Type B pancreatic cell (in vitro differentiated cells): Measurements from ENCODE around the gene CDHR1. TPM values are rescaled to one million over a fixed set of nuclear protein-coding genes. Genes with fewer than 3 reads are reported as not detected.

Experiments
- DNase-seq: peaks from one replicate; pipeline ENCODE4 v3.0.0; 2021; ENCODE audit warnings: mixed read lengths; ENCODE audit not compliant: unreplicated experiment; ENCODE audit errors: extremely low spot score
- H3K27ac Mint-ChIP-seq: 2 replicates; pipeline ENCODE4 v1.8.0; 2021; ENCODE audit warnings: mild to moderate bottlenecking, mixed read lengths
- H3K27me3 Mint-ChIP-seq: 2 replicates; pipeline ENCODE4 v1.8.0; 2021; ENCODE audit warnings: mixed read lengths
- H3K36me3 Mint-ChIP-seq: 2 replicates; pipeline ENCODE4 v1.8.0; 2021; ENCODE audit warnings: mixed read lengths
- H3K4me1 Mint-ChIP-seq: one replicate; pipeline ENCODE4 v1.8.0; 2021; ENCODE audit warnings: mixed read lengths; ENCODE audit not compliant: unreplicated experiment
- H3K4me3 Mint-ChIP-seq: 2 replicates; pipeline ENCODE4 v1.8.0; 2021; ENCODE audit warnings: mild to moderate bottlenecking, mixed read lengths
- H3K9me3 Mint-ChIP-seq: 2 replicates; pipeline ENCODE4 v1.8.0; 2021; ENCODE audit warnings: mixed read lengths
- CTCF ChIP-seq: fragments of 200-600 bp; sonication (generic); conservative IDR thresholded peaks from 2 replicates; pipeline ENCODE4 v1.5.0; 2021; ENCODE audit warnings: antibody characterized with exemption, mild to moderate bottlenecking
- total RNA-seq: library from RNA; stranded (reverse); gene quantifications from 2 replicates; pipeline ENCODE4 v1.2.1, GENCODE V29; 2021; ENCODE audit warnings: low replicate concordance

CDHR1 gene
- total RNA-seq, 1 donor from 2014 or later, result 0.41 TPM

DNA sequence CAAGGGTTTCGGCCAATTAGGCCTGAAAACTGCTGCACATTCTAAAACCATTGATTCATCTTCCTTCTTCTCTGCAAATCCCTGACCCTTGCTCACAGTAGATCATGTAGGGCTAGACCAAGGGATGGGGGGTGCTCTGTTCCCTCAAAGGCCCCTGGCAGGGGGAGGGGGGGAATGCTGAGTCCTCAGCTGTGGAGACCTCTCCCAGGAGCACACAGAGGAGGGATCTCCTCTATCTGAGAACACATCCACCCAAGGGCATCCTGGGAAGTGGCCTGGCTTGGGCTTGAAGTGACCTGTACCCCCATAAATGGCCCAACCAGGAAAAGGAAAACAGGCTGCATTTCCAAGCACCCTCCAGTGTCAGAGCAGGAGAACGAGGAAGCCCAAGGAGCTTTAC lies 1.0 kb upstream of the CDHR1 start:
- H3K9me3 Mint-ChIP-seq, result no peaks in the 10 kb centered on the region
- peaks cover 82% of the 10 kb centered on the region for H3K27me3 Mint-ChIP-seq
- H3K4me1 Mint-ChIP-seq, result no peaks in the 10 kb centered on the region
- H3K27ac Mint-ChIP-seq, result no peak overlapping the region
- no peak for TF ChIP-seq CTCF
- H3K36me3 Mint-ChIP-seq, result no peaks in the 10 kb centered on the region
- DNase-seq, result no peak
- peak overlapping the region; percentile 28 for H3K4me3 Mint-ChIP-seq

GRCh38 chr10:84193846-84194423 lies 402 bp upstream of the CDHR1 start:
- no peak for TF ChIP-seq CTCF
- peak overlapping the region; percentile 67 for H3K4me3 Mint-ChIP-seq

DNA sequence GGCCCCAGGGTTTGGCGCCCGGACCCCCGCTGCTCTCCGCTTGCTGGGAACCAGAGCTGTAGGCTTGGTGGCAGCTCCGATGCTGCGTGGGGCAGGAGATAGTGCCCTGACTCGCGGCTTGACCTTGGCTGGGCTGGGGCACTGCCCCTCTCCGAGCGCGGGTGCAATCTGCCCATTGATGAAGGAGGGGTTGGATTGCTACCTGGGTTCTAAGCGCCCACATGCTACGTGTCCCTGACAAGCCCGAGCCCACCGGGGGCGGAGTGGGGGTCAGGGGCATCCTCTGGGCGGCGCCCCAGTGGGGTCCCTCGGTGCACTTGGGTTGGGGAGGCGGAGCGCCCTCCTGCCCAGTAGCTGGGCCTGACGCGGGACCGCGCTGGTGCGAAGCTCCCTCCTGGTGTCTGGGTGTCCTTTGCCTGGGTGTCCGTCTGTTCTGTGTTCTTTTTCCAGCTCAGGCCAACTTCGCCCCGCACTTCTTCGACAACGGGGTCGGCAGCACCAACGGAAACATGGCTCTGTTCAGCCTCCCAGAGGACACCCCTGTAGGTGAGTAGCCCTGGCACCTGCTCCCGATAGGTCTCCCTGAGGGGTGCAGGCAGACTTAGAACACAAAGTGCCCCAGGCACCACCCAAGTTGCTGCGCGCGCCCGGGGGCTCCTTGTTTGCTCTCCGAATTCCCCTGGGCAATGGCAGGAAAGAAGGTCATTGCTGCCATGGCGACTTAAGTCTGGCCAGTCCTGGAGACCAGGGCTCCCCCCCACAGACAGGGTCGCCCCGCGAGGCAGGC lies 900 bp downstream of the CDHR1 start:
- no peaks in the 10 kb centered on the region for H3K36me3 Mint-ChIP-seq
- no peak for DNase-seq
- H3K27me3 Mint-ChIP-seq, result peaks cover 88% of the 10 kb centered on the region
- H3K4me3 Mint-ChIP-seq, result peak overlapping the region; percentile 57
- H3K9me3 Mint-ChIP-seq, result no peaks in the 10 kb centered on the region
- TF ChIP-seq CTCF, result no peak
- H3K27ac Mint-ChIP-seq, result no peak overlapping the region
- H3K4me1 Mint-ChIP-seq, result no peaks in the 10 kb centered on the region

More at GRCh38 chr10:84193846-84194423, 402 bp upstream of the CDHR1 start:
- Mint-ChIP-seq H3K27ac (no peak overlapping the region), H3K36me3 (no peaks in the 10 kb centered on the region), H3K9me3 (no peaks in the 10 kb centered on the region), H3K27me3 (peaks cover 85% of the 10 kb centered on the region), H3K4me1 (no peaks in the 10 kb centered on the region)
- DNase-seq, result no peak

- H3K4me3 Mint-ChIP-seq, result peak overlapping the region; percentile 47
Observed at GRCh38 chr10:84196083-84196482, 1.7 kb downstream of the CDHR1 start.

DNA sequence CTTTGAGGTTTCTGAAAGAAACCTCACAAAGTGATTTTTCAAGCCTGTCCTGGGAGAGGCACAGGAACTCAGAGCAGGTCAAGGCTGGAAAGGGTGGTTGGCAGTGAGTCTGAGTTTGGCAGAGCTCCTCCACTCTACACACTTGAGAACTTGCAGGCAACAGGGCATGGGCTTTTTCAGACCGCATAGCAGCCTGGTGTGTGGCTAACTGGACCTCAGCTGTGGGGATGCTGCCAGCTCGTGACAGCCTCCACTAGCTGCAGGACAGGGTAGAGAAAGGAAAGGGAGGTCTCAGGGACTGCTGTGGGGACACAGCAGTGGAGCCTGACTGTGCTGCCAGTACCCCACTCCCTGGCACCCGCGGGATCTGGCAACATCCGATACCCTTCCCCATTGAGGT lies 2.6 kb downstream of the CDHR1 start:
- no peak overlapping the region for H3K27ac Mint-ChIP-seq
- no peaks in the 10 kb centered on the region for H3K9me3 Mint-ChIP-seq
- no peak for TF ChIP-seq CTCF
- no peaks in the 10 kb centered on the region for H3K4me1 Mint-ChIP-seq
- no peak overlapping the region for H3K4me3 Mint-ChIP-seq
- H3K27me3 Mint-ChIP-seq, result peaks cover 81% of the 10 kb centered on the region
- no peaks in the 10 kb centered on the region for H3K36me3 Mint-ChIP-seq
- no peak for DNase-seq

More at GRCh38 chr10:84196083-84196482, 1.7 kb downstream of the CDHR1 start:
- Mint-ChIP-seq H3K9me3 (no peaks in the 10 kb centered on the region), H3K27me3 (peaks cover 90% of the 10 kb centered on the region), H3K36me3 (no peaks in the 10 kb centered on the region), H3K27ac (no peak overlapping the region), H3K4me1 (no peaks in the 10 kb centered on the region)
- TF ChIP-seq CTCF, result no peak
- DNase-seq, result no peak
